Liver (tissue), 9 donors: ENCODE data around the gene SELENOV. TPM values are rescaled to one million over a fixed set of nuclear protein-coding genes. Genes with fewer than 3 reads are reported as not detected.

ENCODE experiments used
- DNase-seq: peaks from one replicate; pipeline ENCODE4 v3.0.0-alpha.2; 2017; ENCODE audit warnings: low spot score
- H3K27ac ChIP-seq, 2 donors: one replicate each; pipeline ENCODE4 v1.7.0; 2013; ENCODE audit warnings: inconsistent platforms in 2 of 2, low read length in 2 of 2, control low read depth in 1 of 2, low read depth in 1 of 2, mild to moderate bottlenecking in 1 of 2
- H3K27me3 ChIP-seq, 4 donors: one replicate each; pipeline versions ENCODE4 v1.6.1 to v1.7.0; 2013; ENCODE audit warnings: low read length in 3 of 4, inconsistent platforms in 1 of 4, mild to moderate bottlenecking in 1 of 4, moderate library complexity in 1 of 4; ENCODE audit not compliant: control insufficient read depth in 4 of 4, insufficient read depth in 4 of 4
- H3K36me3 ChIP-seq, 4 donors: one replicate each; pipeline versions ENCODE4 v1.6.1 to v1.7.0; 2013; ENCODE audit warnings: low read length in 3 of 4, mild to moderate bottlenecking in 3 of 4, low read depth in 1 of 4, moderate library complexity in 1 of 4; ENCODE audit not compliant: control insufficient read depth in 4 of 4, insufficient read depth in 3 of 4
- H3K4me1 ChIP-seq, 4 donors: one replicate each; pipeline versions ENCODE4 v1.6.1 to v1.7.0; 2013; ENCODE audit warnings: low read length in 3 of 4, mild to moderate bottlenecking in 3 of 4, moderate library complexity in 1 of 4; ENCODE audit not compliant: control insufficient read depth in 4 of 4, insufficient read depth in 4 of 4
- H3K4me3 ChIP-seq, 3 donors: one replicate each; pipeline versions ENCODE4 v1.6.1 to v1.7.0; 2013; ENCODE audit warnings: low read length in 3 of 3, control low read depth in 1 of 3, low read depth in 1 of 3, mild to moderate bottlenecking in 1 of 3
- H3K9ac ChIP-seq, 2 donors: one replicate each; pipeline ENCODE4 v1.7.0; 2013; ENCODE audit warnings: low read length in 2 of 2, mild to moderate bottlenecking in 2 of 2, moderate library complexity in 2 of 2, control low read depth in 1 of 2, low read depth in 1 of 2
- H3K9me3 ChIP-seq, 4 donors: one replicate each; pipeline versions ENCODE4 v1.6.1 to v1.7.0; 2013; ENCODE audit warnings: low read length in 3 of 4; ENCODE audit not compliant: control insufficient read depth in 4 of 4
- ATF3 ChIP-seq: IDR thresholded peaks from 2 replicates; pipeline ENCODE4 v1.6.1; 2016; ENCODE audit warnings: antibody characterized with exemption
- EGR1 ChIP-seq, 2 donors: IDR thresholded peaks; 2 replicates each; pipeline ENCODE4 v1.6.1; 2016 to 2018; ENCODE audit warnings: antibody characterized with exemption in 2 of 2, low read depth in 2 of 2
- FOXA1 ChIP-seq: IDR thresholded peaks from 2 replicates; pipeline ENCODE4 v1.6.1; 2016; ENCODE audit warnings: antibody characterized with exemption
- FOXA2 ChIP-seq: IDR thresholded peaks from 2 replicates; pipeline ENCODE4 v1.6.1; 2016; ENCODE audit warnings: antibody characterized with exemption
- GABPA ChIP-seq, 2 donors: IDR thresholded peaks in 1 of 2; conservative IDR thresholded peaks in 1 of 2; 2 replicates each; pipeline ENCODE4 v1.6.1; 2016; ENCODE audit warnings: antibody characterized with exemption in 2 of 2, mild to moderate bottlenecking in 1 of 2, moderate library complexity in 1 of 2
- HNF4A ChIP-seq, 2 donors: conservative IDR thresholded peaks; 2 replicates each; pipeline ENCODE4 v1.6.1; 2016; ENCODE audit warnings: antibody characterized with exemption in 2 of 2, mild to moderate bottlenecking in 2 of 2
- JUND ChIP-seq, 2 donors: IDR thresholded peaks; 2 replicates each; pipeline ENCODE4 v1.6.1; 2016; ENCODE audit warnings: antibody characterized with exemption in 2 of 2
- MAX ChIP-seq: IDR thresholded peaks from 2 replicates; pipeline ENCODE4 v1.6.1; 2016; ENCODE audit warnings: antibody characterized with exemption
- NR2F2 ChIP-seq: IDR thresholded peaks from 2 replicates; pipeline ENCODE4 v1.6.1; 2016; ENCODE audit warnings: antibody characterized with exemption
- RAD21 ChIP-seq, 2 donors: IDR thresholded peaks; 2 replicates each; pipeline ENCODE4 v1.6.1; 2016; ENCODE audit warnings: antibody characterized with exemption in 2 of 2, mild to moderate bottlenecking in 2 of 2
- RXRA ChIP-seq, 2 donors: IDR thresholded peaks; 2 replicates each; pipeline ENCODE4 v1.6.1; 2017 to 2018; ENCODE audit warnings: antibody characterized with exemption in 2 of 2, mild to moderate bottlenecking in 1 of 2
- SP1 ChIP-seq: IDR thresholded peaks from 2 replicates; pipeline ENCODE4 v1.6.1; 2018; ENCODE audit warnings: antibody characterized with exemption, mild to moderate bottlenecking
- TAF1 ChIP-seq: conservative IDR thresholded peaks from 2 replicates; pipeline ENCODE4 v1.6.1; 2016; ENCODE audit warnings: antibody characterized with exemption, mild to moderate bottlenecking
- YY1 ChIP-seq: IDR thresholded peaks from 2 replicates; pipeline ENCODE4 v1.6.1; 2016; ENCODE audit warnings: antibody characterized with exemption, mild to moderate bottlenecking
- ZBTB33 ChIP-seq: IDR thresholded peaks from 2 replicates; pipeline ENCODE4 v1.6.1; 2016; ENCODE audit warnings: antibody characterized with exemption
- WGBS: extraction: QIAGEN DNeasy Blood & Tissue Kit; methylation state at CpG from one replicate; pipeline ENCODE4 v1.1.7; 2013; 5-methylcytosine and 5-hydroxymethylcytosine counted together
- polyA plus RNA-seq, 2 donors: library from polyadenylated mRNA; stranded (reverse) in 1 of 2; unstranded in 1 of 2; fragments of 200-250 nt in 1 of 2; fragments of >200 nt in 1 of 2; fragmentation: Nextera tagmentation in 1 of 2; extraction: Ambion mirVana in 1 of 2; gene quantifications; one replicate each; pipeline versions ENCODE4 v1.2.1 to v1.2.3, GENCODE V29; 2013 to 2015
- total RNA-seq, 2 donors: library from RNA; depleted of rRNA; stranded (reverse); fragments of >200 nt; gene quantifications; one replicate each; pipeline ENCODE4 v1.2.3, GENCODE V29; 2014
- TF ChIP-seq, protein P1 (sequence below): fragments of 150-350 bp; IDR thresholded peaks from 2 replicates; pipeline ENCODE4 v1.5.1; 2017; ENCODE audit warnings: improper control_type of control experiment, low read depth, low read length; ENCODE audit not compliant: missing input control
- TF ChIP-seq, protein P2 (sequence below): IDR thresholded peaks from 2 replicates; pipeline ENCODE4 v1.6.1; 2016; ENCODE audit warnings: antibody characterized with exemption, mild to moderate bottlenecking
- donor health status: healthy.
- donor health status: healthy.
- donor health status: healthy.
- donor health status: healthy.
- donor health status: healthy.

Gene SELENOV
- total and polyA plus RNA-seq, 4 donors, result not detected

DNA sequence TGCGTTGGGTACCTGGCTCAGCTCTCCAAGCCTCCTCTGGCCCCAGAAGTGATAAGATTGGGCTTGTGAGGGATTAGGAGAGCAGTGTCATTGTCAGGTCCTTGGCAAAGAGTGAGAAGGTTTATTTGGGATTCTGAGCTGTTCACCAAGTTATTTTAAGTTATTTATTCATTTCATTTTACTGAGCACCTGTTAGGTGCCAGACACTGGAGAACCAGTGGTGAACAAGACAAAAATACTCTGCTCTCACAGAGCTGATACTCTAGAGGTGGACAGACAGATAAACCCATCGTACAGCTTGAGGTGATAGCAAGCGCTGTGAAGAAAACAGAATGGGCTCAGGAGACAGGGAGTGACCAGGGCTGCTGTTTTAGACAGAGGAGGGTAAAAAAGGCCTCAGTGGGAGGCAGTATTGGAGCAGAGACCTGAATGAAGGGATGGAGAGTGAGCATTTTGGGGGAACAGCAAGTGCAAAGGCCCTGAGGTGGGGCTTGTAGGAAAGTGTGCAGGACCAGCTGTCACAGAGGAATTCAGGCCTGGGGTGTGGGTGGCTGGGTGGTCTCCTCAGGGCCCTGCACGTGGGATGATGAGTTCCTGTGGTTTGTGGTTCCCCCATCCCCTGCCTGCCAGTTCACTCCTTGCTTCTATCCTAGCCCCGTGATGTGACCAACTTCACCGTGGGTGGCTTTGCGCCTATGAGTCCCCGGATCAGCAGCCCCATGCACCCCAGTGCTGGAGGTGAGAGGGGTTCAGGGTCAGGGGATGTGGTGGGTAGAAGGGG is 43.0 kb upstream of the SELENOV start:
- H3K4me1 ChIP-seq, result no peaks in the 10 kb centered on the region
- H3K27ac ChIP-seq, result no peak overlapping the region
- 91% methylated on average over 8 of the region's 8 CpGs for WGBS
- no peaks in the 10 kb centered on the region for H3K9me3 ChIP-seq
- H3K4me3 ChIP-seq, result no peak overlapping the region
- H3K27me3 ChIP-seq, result no peaks in the 10 kb centered on the region
- no peak overlapping the region for H3K9ac ChIP-seq
- DNase-seq, result no peak
- TF ChIP-seq RAD21 (IDR thresholded peaks at IDR 0.05), result no peak
- TF ChIP-seq HNF4A (conservative IDR thresholded peaks at IDR 0.05), result no peak
- TF ChIP-seq YY1, result no peak
- no peak for TF ChIP-seq FOXA1
- TF ChIP-seq NR2F2, result no peak
- no peak for TF ChIP-seq ZBTB33
- TF ChIP-seq GABPA (IDR thresholded peaks at IDR 0.05 in 1 of 2, conservative IDR thresholded peaks at IDR 0.05 in 1 of 2), result no peak
- no peak for TF ChIP-seq FOXA2
- TF ChIP-seq EGR1 (IDR thresholded peaks at IDR 0.05; ENCODE audit: low read depth in 2 of 2), result no peak
- TF ChIP-seq, protein P1, sequence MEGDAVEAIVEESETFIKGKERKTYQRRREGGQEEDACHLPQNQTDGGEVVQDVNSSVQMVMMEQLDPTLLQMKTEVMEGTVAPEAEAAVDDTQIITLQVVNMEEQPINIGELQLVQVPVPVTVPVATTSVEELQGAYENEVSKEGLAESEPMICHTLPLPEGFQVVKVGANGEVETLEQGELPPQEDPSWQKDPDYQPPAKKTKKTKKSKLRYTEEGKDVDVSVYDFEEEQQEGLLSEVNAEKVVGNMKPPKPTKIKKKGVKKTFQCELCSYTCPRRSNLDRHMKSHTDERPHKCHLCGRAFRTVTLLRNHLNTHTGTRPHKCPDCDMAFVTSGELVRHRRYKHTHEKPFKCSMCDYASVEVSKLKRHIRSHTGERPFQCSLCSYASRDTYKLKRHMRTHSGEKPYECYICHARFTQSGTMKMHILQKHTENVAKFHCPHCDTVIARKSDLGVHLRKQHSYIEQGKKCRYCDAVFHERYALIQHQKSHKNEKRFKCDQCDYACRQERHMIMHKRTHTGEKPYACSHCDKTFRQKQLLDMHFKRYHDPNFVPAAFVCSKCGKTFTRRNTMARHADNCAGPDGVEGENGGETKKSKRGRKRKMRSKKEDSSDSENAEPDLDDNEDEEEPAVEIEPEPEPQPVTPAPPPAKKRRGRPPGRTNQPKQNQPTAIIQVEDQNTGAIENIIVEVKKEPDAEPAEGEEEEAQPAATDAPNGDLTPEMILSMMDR, result no peak
- TF ChIP-seq, protein P2, sequence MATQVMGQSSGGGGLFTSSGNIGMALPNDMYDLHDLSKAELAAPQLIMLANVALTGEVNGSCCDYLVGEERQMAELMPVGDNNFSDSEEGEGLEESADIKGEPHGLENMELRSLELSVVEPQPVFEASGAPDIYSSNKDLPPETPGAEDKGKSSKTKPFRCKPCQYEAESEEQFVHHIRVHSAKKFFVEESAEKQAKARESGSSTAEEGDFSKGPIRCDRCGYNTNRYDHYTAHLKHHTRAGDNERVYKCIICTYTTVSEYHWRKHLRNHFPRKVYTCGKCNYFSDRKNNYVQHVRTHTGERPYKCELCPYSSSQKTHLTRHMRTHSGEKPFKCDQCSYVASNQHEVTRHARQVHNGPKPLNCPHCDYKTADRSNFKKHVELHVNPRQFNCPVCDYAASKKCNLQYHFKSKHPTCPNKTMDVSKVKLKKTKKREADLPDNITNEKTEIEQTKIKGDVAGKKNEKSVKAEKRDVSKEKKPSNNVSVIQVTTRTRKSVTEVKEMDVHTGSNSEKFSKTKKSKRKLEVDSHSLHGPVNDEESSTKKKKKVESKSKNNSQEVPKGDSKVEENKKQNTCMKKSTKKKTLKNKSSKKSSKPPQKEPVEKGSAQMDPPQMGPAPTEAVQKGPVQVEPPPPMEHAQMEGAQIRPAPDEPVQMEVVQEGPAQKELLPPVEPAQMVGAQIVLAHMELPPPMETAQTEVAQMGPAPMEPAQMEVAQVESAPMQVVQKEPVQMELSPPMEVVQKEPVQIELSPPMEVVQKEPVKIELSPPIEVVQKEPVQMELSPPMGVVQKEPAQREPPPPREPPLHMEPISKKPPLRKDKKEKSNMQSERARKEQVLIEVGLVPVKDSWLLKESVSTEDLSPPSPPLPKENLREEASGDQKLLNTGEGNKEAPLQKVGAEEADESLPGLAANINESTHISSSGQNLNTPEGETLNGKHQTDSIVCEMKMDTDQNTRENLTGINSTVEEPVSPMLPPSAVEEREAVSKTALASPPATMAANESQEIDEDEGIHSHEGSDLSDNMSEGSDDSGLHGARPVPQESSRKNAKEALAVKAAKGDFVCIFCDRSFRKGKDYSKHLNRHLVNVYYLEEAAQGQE, result no peak
- no peak for TF ChIP-seq ATF3
- TF ChIP-seq MAX, result no peak
- no peak for TF ChIP-seq TAF1
- TF ChIP-seq JUND (IDR thresholded peaks at IDR 0.05), result no peak
- no peak for TF ChIP-seq RXRA (IDR thresholded peaks at IDR 0.05)
- no peak for TF ChIP-seq SP1
- H3K36me3 ChIP-seq, result peaks cover 37 to 93% (median 67%) of the 10 kb centered on the region in 4 donors
